HCT116 (cell line): ENCODE data around the gene SCG5. TPM values are rescaled to one million over a fixed set of nuclear protein-coding genes. Genes with fewer than 3 reads are reported as not detected.

Source experiments
- ATAC-seq: fragments of 200-7000 bp; cut with Tn5 transposase; 2 replicates; pipeline ENCODE4 v1.9.1; 2020; ENCODE audit warnings: mild to moderate bottlenecking, moderate library complexity
- BruUV-seq: library from RNA; stranded (reverse); fragments of 400-500 nt; replicated peaks from 2 replicates; lab custom pipeline; 2021; lab: Mats Ljungman, UMichigan
- CTCF ChIA-PET: fragments of 300-600 bp; sonication (Branson Sonifier 250); formaldehyde crosslinking; loops from one replicate; lab custom pipeline; 2021; ENCODE audit warnings: antibody characterized with exemption; lab: Charles Lee
- POLR2A ChIA-PET: fragments of 300-600, 350-600 bp; sonication (Branson Sonifier 250); formaldehyde crosslinking; loops from one replicate; lab custom pipeline; 2021; ENCODE audit warnings: antibody characterized with exemption; lab: Charles Lee
- RAD21 ChIA-PET, 2 experiments: fragments of 300-600 bp; sonication (Branson Sonifier 250); formaldehyde crosslinking; loops; one replicate each; lab custom pipeline; 2023; ENCODE audit warnings: low total read pairs in 2 of 2; ENCODE audit not compliant: uncharacterized antibody in 2 of 2, unreplicated experiment in 2 of 2, low non-redundant PET in 1 of 2; lab: Charles Lee
- DNase-seq: peaks from one replicate; pipeline ENCODE4 v3.0.0-alpha.2; 2010; ENCODE audit warnings: low read depth, low spot score
- H2AFZ ChIP-seq: fragments of 200-600 bp; shearing (Covaris generic), sonication (generic); 2 replicates; pipeline ENCODE4 v1.6.1; 2017; ENCODE audit warnings: low read depth, mixed run types, mixed read lengths, antibody characterized with exemption, low read length; ENCODE audit not compliant: poor library complexity, severe bottlenecking
- H3K27ac ChIP-seq: 2 replicates; pipeline ENCODE4 v1.5.1; 2012; ENCODE audit warnings: low read depth, low read length
- H3K27me3 ChIP-seq: fragments of 200-600 bp; sonication (generic); 2 replicates; pipeline ENCODE4 v1.6.1; 2016; ENCODE audit warnings: mixed run types, low read length, mixed read lengths; ENCODE audit not compliant: insufficient read depth
- H3K36me3 ChIP-seq, 2 experiments: fragments of 200-500 bp in 1 of 2; fragments of 200-600 bp in 1 of 2; sonication (Bioruptor generic) in 1 of 2; sonication (generic) in 1 of 2; 2 replicates each; pipeline versions ENCODE4 v1.5.1 to v1.6.1; 2014 to 2016; ENCODE audit warnings: low read length in 2 of 2, inconsistent platforms in 1 of 2, mixed read lengths in 1 of 2, mixed run types in 1 of 2; ENCODE audit not compliant: insufficient read depth in 2 of 2, control insufficient read depth in 1 of 2
- H3K4me1 ChIP-seq, 2 experiments: fragments of 200-600 bp in 1 of 2; sonication (generic) in 1 of 2; 2 replicates each; pipeline versions ENCODE4 v1.5.1 to v1.6.1; 2012 to 2017; ENCODE audit warnings: low read length in 2 of 2, inconsistent platforms in 1 of 2, mild to moderate bottlenecking in 1 of 2, mixed read lengths in 1 of 2, mixed run types in 1 of 2, moderate library complexity in 1 of 2; ENCODE audit not compliant: insufficient read depth in 2 of 2, control insufficient read depth in 1 of 2
- H3K4me2 ChIP-seq: fragments of 200-600 bp; sonication (generic); 2 replicates; pipeline ENCODE4 v1.6.1; 2017; ENCODE audit warnings: mixed run types, low read length, mixed read lengths
- H3K4me3 ChIP-seq, 2 experiments: fragments of 200-600 bp in 1 of 2; sonication (generic) in 1 of 2; replicated peaks in 1 of 2; 2 replicates each; pipeline ENCODE4 v1.5.1; 2011 to 2016; ENCODE audit warnings: low read length in 2 of 2, control low read depth in 1 of 2, low read depth in 1 of 2, mild to moderate bottlenecking in 1 of 2, mixed read lengths in 1 of 2, mixed run types in 1 of 2
- H3K79me2 ChIP-seq: fragments of 200-600 bp; sonication (generic); 2 replicates; pipeline ENCODE4 v1.6.1; 2017; ENCODE audit warnings: mild to moderate bottlenecking, mixed run types, low read length, moderate library complexity, mixed read lengths; ENCODE audit not compliant: insufficient read depth
- H3K9ac ChIP-seq: fragments of 200-600 bp; sonication (generic); 2 replicates; pipeline ENCODE4 v1.6.1; 2016; ENCODE audit warnings: low read length, mixed read lengths
- H3K9me2 ChIP-seq: fragments of 200-600 bp; sonication (generic), shearing (Covaris generic); 2 replicates; pipeline ENCODE4 v1.6.1; 2017; ENCODE audit warnings: mixed run types, mild to moderate bottlenecking, moderate library complexity; ENCODE audit not compliant: insufficient read depth
- H3K9me3 ChIP-seq, 2 experiments: fragments of 200-500 bp in 1 of 2; fragments of 200-600 bp in 1 of 2; sonication (Bioruptor generic) in 1 of 2; sonication (generic) in 1 of 2; 2 replicates each; pipeline ENCODE4 v1.6.1; 2014 to 2017; ENCODE audit warnings: low read length in 2 of 2, mixed read lengths in 2 of 2, inconsistent platforms in 1 of 2, low read depth in 1 of 2, mild to moderate bottlenecking in 1 of 2, mixed run types in 1 of 2, moderate library complexity in 1 of 2; ENCODE audit not compliant: control insufficient read depth in 1 of 2, insufficient read depth in 1 of 2
- H4K20me1 ChIP-seq: fragments of 200-600 bp; sonication (generic), shearing (Covaris generic); 2 replicates; pipeline ENCODE4 v1.6.1; 2017; ENCODE audit warnings: mixed run types, mild to moderate bottlenecking, moderate library complexity; ENCODE audit not compliant: insufficient read depth
- CBX3 ChIP-seq: IDR thresholded peaks from 2 replicates; pipeline ENCODE4 v1.6.1; 2012; ENCODE audit warnings: low read depth
- EGR1 ChIP-seq: IDR thresholded peaks from 2 replicates; pipeline ENCODE4 v1.6.1; 2012; ENCODE audit warnings: low read depth
- EZH2 ChIP-seq: fragments of 200-600 bp; sonication (generic); IDR thresholded peaks from 2 replicates; pipeline ENCODE4 v1.6.1; 2017; ENCODE audit warnings: antibody characterized with exemption, mixed run types
- POLR2A ChIP-seq: IDR thresholded peaks from 2 replicates; pipeline ENCODE4 v1.7.0; 2011; ENCODE audit warnings: borderline replicate concordance; ENCODE audit not compliant: insufficient read depth, insufficient read length; ENCODE audit errors: extremely low read depth
- POLR2AphosphoS5 ChIP-seq: IDR thresholded peaks from 2 replicates; pipeline ENCODE4 v1.6.1; 2011; ENCODE audit warnings: mild to moderate bottlenecking, low read depth, low read length, moderate library complexity
- RAD21 ChIP-seq: IDR thresholded peaks from 2 replicates; pipeline ENCODE4 v1.6.1; 2012; ENCODE audit warnings: low read depth, mild to moderate bottlenecking
- SP1 ChIP-seq: IDR thresholded peaks from 2 replicates; pipeline ENCODE4 v1.6.1; 2012; ENCODE audit warnings: low read depth
- SRF ChIP-seq: IDR thresholded peaks from 2 replicates; pipeline ENCODE4 v1.6.1; 2012; ENCODE audit warnings: low read depth
- TCF7L2 ChIP-seq: IDR thresholded peaks from 2 replicates; pipeline ENCODE4 v1.7.0; 2011; ENCODE audit warnings: borderline replicate concordance, inconsistent platforms; ENCODE audit not compliant: insufficient read depth, insufficient read length; ENCODE audit errors: extremely low read depth
- YY1 ChIP-seq: IDR thresholded peaks from 2 replicates; pipeline ENCODE4 v1.6.1; 2011; ENCODE audit warnings: low read length, low read depth, moderate library complexity, mild to moderate bottlenecking; ENCODE audit not compliant: insufficient replicate concordance; ENCODE audit errors: extremely low read depth
- ZNF274 ChIP-seq: fragments of 200-500 bp; sonication (Bioruptor generic); IDR thresholded peaks from 2 replicates; pipeline ENCODE4 v1.6.1; 2014; ENCODE audit warnings: mild to moderate bottlenecking, low read depth, low read length, inconsistent platforms
- intact Hi-C: fragments of 100-400 bp; cut with micrococcal nuclease; formaldehyde crosslinking; loops from 2 replicates; pipeline ENCODE4 v1.10.0; 2022
- total RNA-seq: library from RNA; stranded (reverse); gene quantifications from one replicate; pipeline ENCODE4 v1.2.1, GENCODE V29; 2021; ENCODE audit not compliant: unreplicated experiment
- TF ChIP-seq, protein P1 (sequence below), 3 experiments: fragments of 200-600 bp in 1 of 3; sonication (generic) in 1 of 3; IDR thresholded peaks in 2 of 3; conservative IDR thresholded peaks in 1 of 3; 2 replicates each; pipeline ENCODE4 v1.5.1; 2012 to 2017; ENCODE audit warnings: low read depth in 2 of 3, low read length in 2 of 3, antibody characterized with exemption in 1 of 3, borderline replicate concordance in 1 of 3, control low read depth in 1 of 3, mild to moderate bottlenecking in 1 of 3, mixed read lengths in 1 of 3, mixed run types in 1 of 3, moderate library complexity in 1 of 3; ENCODE audit not compliant: insufficient read depth in 1 of 3
- TF ChIP-seq, protein P2 (sequence below): IDR thresholded peaks from 2 replicates; pipeline ENCODE4 v1.6.1; 2011; ENCODE audit warnings: mild to moderate bottlenecking, low read length, moderate library complexity; ENCODE audit not compliant: insufficient replicate concordance; ENCODE audit errors: extremely low read depth

The SCG5 gene
- total RNA-seq, 1 experiment from 2014 or later: 1.7 TPM

DNA sequence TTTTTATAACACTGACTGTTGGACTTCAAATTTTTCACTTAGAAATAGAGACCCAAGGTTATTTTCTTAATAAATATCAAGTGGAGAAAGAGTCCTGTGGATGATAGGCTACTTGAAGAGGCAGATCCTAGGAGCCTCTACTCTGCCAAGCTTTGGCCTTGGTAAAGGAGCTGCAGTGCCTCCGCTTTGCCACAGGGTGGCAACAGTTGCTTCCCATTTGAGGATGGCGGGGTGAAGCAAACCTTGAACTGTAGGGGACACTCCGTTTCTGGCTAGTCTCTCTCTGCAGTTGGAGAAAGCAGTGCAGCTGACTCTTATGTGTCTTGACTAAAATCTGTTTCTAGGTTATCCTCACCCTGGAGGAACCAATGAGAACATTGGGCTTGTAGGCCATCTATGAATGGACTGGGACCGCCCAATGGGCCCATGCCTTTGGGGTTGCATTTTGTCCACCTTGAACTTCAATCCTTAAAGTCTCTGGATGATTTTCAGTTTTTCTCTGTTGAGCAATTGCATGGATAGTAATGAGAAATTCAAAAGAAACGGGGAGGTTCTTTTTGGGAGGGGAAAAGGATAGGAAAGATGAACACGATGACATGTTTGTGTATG, 9.8 kb downstream of the SCG5 start:
- Histone ChIP-seq H3K4me2 (no peak overlapping the region), H3K27me3 (no peaks in the 10 kb centered on the region), H3K27ac (no peak overlapping the region), H3K9me3 (no peaks in the 10 kb centered on the region), H3K79me2 (no peaks in the 10 kb centered on the region), H3K4me1 (no peaks in the 10 kb centered on the region), H3K9ac (no peak overlapping the region), H3K36me3 (peaks cover 4 to 9% of the 10 kb centered on the region in 2 experiments; a peak in 3 of 4 replicates), H3K9me2 (no peaks in the 10 kb centered on the region), H4K20me1 (no peaks in the 10 kb centered on the region), H3K4me3 (no peak overlapping the region), H2AFZ (no peak overlapping the region)
- ChIA-PET POLR2A (no interaction called here), CTCF (interaction anchor here (0.9 to 3.2 kb wide), 6 partner anchors 9 to 481 kb away, joined by 3 to 15 read pairs (median 5); no protein-coding TSS in a partner anchor), RAD21 (no interaction called here)
- peak; percentile 90 for ATAC-seq
- BruUV-seq: no TSS peak
- TF ChIP-seq RAD21 (peak; percentile 47), SP1 (no peak)
- TF ChIP-seq, protein P1, sequence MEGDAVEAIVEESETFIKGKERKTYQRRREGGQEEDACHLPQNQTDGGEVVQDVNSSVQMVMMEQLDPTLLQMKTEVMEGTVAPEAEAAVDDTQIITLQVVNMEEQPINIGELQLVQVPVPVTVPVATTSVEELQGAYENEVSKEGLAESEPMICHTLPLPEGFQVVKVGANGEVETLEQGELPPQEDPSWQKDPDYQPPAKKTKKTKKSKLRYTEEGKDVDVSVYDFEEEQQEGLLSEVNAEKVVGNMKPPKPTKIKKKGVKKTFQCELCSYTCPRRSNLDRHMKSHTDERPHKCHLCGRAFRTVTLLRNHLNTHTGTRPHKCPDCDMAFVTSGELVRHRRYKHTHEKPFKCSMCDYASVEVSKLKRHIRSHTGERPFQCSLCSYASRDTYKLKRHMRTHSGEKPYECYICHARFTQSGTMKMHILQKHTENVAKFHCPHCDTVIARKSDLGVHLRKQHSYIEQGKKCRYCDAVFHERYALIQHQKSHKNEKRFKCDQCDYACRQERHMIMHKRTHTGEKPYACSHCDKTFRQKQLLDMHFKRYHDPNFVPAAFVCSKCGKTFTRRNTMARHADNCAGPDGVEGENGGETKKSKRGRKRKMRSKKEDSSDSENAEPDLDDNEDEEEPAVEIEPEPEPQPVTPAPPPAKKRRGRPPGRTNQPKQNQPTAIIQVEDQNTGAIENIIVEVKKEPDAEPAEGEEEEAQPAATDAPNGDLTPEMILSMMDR (IDR thresholded peaks at IDR 0.05 in 2 of 3, conservative IDR thresholded peaks at IDR 0.05 in 1 of 3; ENCODE audit: borderline replicate concordance in 1 of 3, insufficient read depth in 1 of 3, low read depth in 2 of 3, low read length in 2 of 3): peak; percentile 60 to 96 (median 88); a peak in 5 of 6 replicates
- intact Hi-C loops: loop anchor here (2.0 to 5.0 kb wide), 2 partner anchors 343 to 481 kb away; no protein-coding TSS in a partner anchor
- peak; percentile 23 for DNase-seq

GRCh38 chr15:32652178-32652577, 10.7 kb downstream of the SCG5 start:
- Histone ChIP-seq H3K9me2 (no peaks in the 10 kb centered on the region), H3K4me2 (no peak overlapping the region), H3K79me2 (no peaks in the 10 kb centered on the region), H3K27me3 (no peaks in the 10 kb centered on the region), H2AFZ (no peak overlapping the region), H3K27ac (no peak overlapping the region), H3K4me3 (no peak overlapping the region), H3K4me1 (no peaks in the 10 kb centered on the region), H4K20me1 (no peaks in the 10 kb centered on the region), H3K9ac (no peak overlapping the region), H3K36me3 (peaks cover 4 to 9% of the 10 kb centered on the region in 2 experiments; a peak in 3 of 4 replicates), H3K9me3 (no peaks in the 10 kb centered on the region)
- ChIA-PET RAD21 (no interaction called here), POLR2A (no interaction called here), CTCF (interaction anchor here (0.9 to 1.0 kb wide), 2 partner anchors 10 to 13 kb away, joined by 3 to 4 read pairs; no protein-coding TSS in a partner anchor)
- BruUV-seq: no TSS peak
- intact Hi-C loops: loop anchor here (5.0 kb wide), 1 partner anchor 480 kb away; no protein-coding TSS in a partner anchor
- DNase-seq: no peak
- ATAC-seq: no peak
- TF ChIP-seq ZNF274 (no peak), EZH2 (no peak), CBX3 (no peak), POLR2A (no peak), EGR1 (no peak), SRF (no peak), POLR2AphosphoS5 (no peak), SP1 (no peak), TCF7L2 (no peak), YY1 (no peak)
- TF ChIP-seq, protein P2, sequence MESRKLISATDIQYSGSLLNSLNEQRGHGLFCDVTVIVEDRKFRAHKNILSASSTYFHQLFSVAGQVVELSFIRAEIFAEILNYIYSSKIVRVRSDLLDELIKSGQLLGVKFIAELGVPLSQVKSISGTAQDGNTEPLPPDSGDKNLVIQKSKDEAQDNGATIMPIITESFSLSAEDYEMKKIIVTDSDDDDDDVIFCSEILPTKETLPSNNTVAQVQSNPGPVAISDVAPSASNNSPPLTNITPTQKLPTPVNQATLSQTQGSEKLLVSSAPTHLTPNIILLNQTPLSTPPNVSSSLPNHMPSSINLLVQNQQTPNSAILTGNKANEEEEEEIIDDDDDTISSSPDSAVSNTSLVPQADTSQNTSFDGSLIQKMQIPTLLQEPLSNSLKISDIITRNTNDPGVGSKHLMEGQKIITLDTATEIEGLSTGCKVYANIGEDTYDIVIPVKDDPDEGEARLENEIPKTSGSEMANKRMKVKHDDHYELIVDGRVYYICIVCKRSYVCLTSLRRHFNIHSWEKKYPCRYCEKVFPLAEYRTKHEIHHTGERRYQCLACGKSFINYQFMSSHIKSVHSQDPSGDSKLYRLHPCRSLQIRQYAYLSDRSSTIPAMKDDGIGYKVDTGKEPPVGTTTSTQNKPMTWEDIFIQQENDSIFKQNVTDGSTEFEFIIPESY: no peak
